H1 (cell line): ENCODE measurements around the gene L3MBTL4. TPM values are rescaled to one million over a fixed set of nuclear protein-coding genes. Genes with fewer than 3 reads are reported as not detected.

Experiments
- CTCF ChIA-PET: fragments of 300-600 bp; sonication (Branson Sonifier 250); formaldehyde crosslinking; loops from one replicate; lab custom pipeline; 2021; ENCODE audit not compliant: partially characterized antibody; lab: Charles Lee
- POLR2A ChIA-PET: fragments of 300-600 bp; sonication (Branson Sonifier 250); formaldehyde crosslinking; loops from one replicate; lab custom pipeline; 2021; ENCODE audit warnings: inconsistent platforms; ENCODE audit not compliant: partially characterized antibody; lab: Charles Lee
- DNase-seq, 2 experiments: peaks; one replicate each; pipeline versions ENCODE4 v3.0.0 to v3.0.0-alpha.2; 2010 to 2022; ENCODE audit warnings: low spot score in 2 of 2, low read depth in 1 of 2, mixed read lengths in 1 of 2
- FAIRE-seq: peaks from 2 replicates; lab custom pipeline; 2011; peaks lifted over from hg19 to GRCh38; lab: Jason Lieb, UNC
- H2AFZ ChIP-seq: 2 replicates; pipeline ENCODE4 v1.8.1; 2012; ENCODE audit warnings: low read length, inconsistent platforms
- H2AK5ac ChIP-seq: 2 replicates; pipeline ENCODE4 v1.6.1; 2013; ENCODE audit warnings: low read depth, low read length
- H2BK120ac ChIP-seq: replicated peaks from 2 replicates; pipeline ENCODE3; 2013; ENCODE audit warnings: low read depth, low read length, inconsistent platforms
- H2BK12ac ChIP-seq: 2 replicates; pipeline ENCODE4 v1.6.1; 2013; ENCODE audit warnings: low read depth, low read length
- H2BK15ac ChIP-seq: 2 replicates; pipeline ENCODE4 v1.6.1; 2013; ENCODE audit warnings: low read length
- H2BK20ac ChIP-seq: 2 replicates; pipeline ENCODE4 v1.6.1; 2013; ENCODE audit warnings: low read length
- H2BK5ac ChIP-seq: 2 replicates; pipeline ENCODE4 v1.6.1; 2013; ENCODE audit warnings: low read depth, low read length
- H3K14ac ChIP-seq: 2 replicates; pipeline ENCODE4 v1.6.1; 2013; ENCODE audit warnings: inconsistent platforms; ENCODE audit not compliant: insufficient read length
- H3K18ac ChIP-seq: 2 replicates; pipeline ENCODE4 v1.6.1; 2013; ENCODE audit warnings: low read length; ENCODE audit errors: extremely low read depth
- H3K23ac ChIP-seq: 2 replicates; pipeline ENCODE4 v1.6.1; 2013; ENCODE audit warnings: inconsistent platforms; ENCODE audit not compliant: insufficient read length
- H3K23me2 ChIP-seq: 2 replicates; pipeline ENCODE4 v1.6.1; 2013; ENCODE audit warnings: low read depth, low read length
- H3K27ac ChIP-seq: 2 replicates; pipeline ENCODE4 v1.6.1; 2011; ENCODE audit warnings: low read depth, low read length, inconsistent platforms
- H3K27me3 ChIP-seq, 4 experiments: replicated peaks in 1 of 4; 1 replicate in 1 of 4; 2 replicates in 3 of 4; pipeline versions ENCODE4 v1.6.1 to v1.8.1; 2011 to 2013; ENCODE audit warnings: low read length in 3 of 4, mild to moderate bottlenecking in 3 of 4, inconsistent platforms in 2 of 4, mixed read lengths in 2 of 4, moderate library complexity in 1 of 4; ENCODE audit not compliant: control insufficient read depth in 3 of 4, insufficient read depth in 3 of 4; ENCODE audit errors: extremely low read depth in 1 of 4
- H3K36me3 ChIP-seq, 4 experiments: 2 replicates each; pipeline versions ENCODE4 v1.6.1 to v1.8.1; 2011 to 2013; ENCODE audit warnings: mild to moderate bottlenecking in 4 of 4, low read length in 3 of 4, moderate library complexity in 2 of 4, control low read depth in 1 of 4, inconsistent platforms in 1 of 4; ENCODE audit not compliant: insufficient read depth in 4 of 4, control insufficient read depth in 2 of 4
- H3K4ac ChIP-seq: replicated peaks from 2 replicates; pipeline ENCODE3; 2013; ENCODE audit warnings: low read length, low read depth, mixed read lengths, inconsistent platforms; ENCODE audit not compliant: insufficient read length
- H3K4me1 ChIP-seq, 4 experiments: replicated peaks in 1 of 4; 1 replicate in 1 of 4; 2 replicates in 3 of 4; pipeline versions ENCODE4 v1.6.1 to v1.8.1; 2011 to 2013; ENCODE audit warnings: low read length in 3 of 4, inconsistent platforms in 2 of 4, mixed read lengths in 1 of 4; ENCODE audit not compliant: insufficient read depth in 4 of 4, control insufficient read depth in 3 of 4
- H3K4me2 ChIP-seq, 2 experiments: 2 replicates each; pipeline versions ENCODE4 v1.6.1 to v1.8.1; 2011 to 2013; ENCODE audit warnings: low read depth in 2 of 2, low read length in 2 of 2, control low read depth in 1 of 2, inconsistent platforms in 1 of 2, mild to moderate bottlenecking in 1 of 2; ENCODE audit not compliant: insufficient read depth in 1 of 2
- H3K4me3 ChIP-seq, 4 experiments: fragments of 200-600, 300-600 bp in 1 of 4; sonication (generic), shearing (Covaris generic), sonication (Bioruptor Twin) in 1 of 4; 2 replicates each; pipeline versions ENCODE4 v1.5.1 to v1.8.1; 2011 to 2016; ENCODE audit warnings: low read length in 4 of 4, low read depth in 3 of 4, control low read depth in 2 of 4, inconsistent platforms in 2 of 4, mild to moderate bottlenecking in 2 of 4, mixed read lengths in 1 of 4, moderate library complexity in 1 of 4; ENCODE audit not compliant: insufficient read depth in 2 of 4; ENCODE audit errors: extremely low read depth in 1 of 4
- H3K56ac ChIP-seq: replicated peaks from 2 replicates; pipeline ENCODE3; 2013; ENCODE audit warnings: low read depth, mild to moderate bottlenecking, mixed read lengths, low read length, inconsistent platforms; ENCODE audit not compliant: insufficient read length
- H3K79me1 ChIP-seq: 2 replicates; pipeline ENCODE4 v1.6.1; 2013; ENCODE audit warnings: low read depth, low read length, control low read depth
- H3K79me2 ChIP-seq, 2 experiments: 2 replicates each; pipeline versions ENCODE4 v1.6.1 to v1.8.1; 2012 to 2013; ENCODE audit warnings: low read length in 2 of 2, mild to moderate bottlenecking in 2 of 2, inconsistent platforms in 1 of 2; ENCODE audit not compliant: insufficient read depth in 2 of 2, control insufficient read depth in 1 of 2
- H3K9ac ChIP-seq, 4 experiments: replicated peaks in 1 of 4; 1 replicate in 1 of 4; 2 replicates in 3 of 4; pipeline versions ENCODE4 v1.6.1 to v1.8.1; 2011 to 2013; ENCODE audit warnings: low read depth in 3 of 4, low read length in 3 of 4, control low read depth in 2 of 4, mild to moderate bottlenecking in 2 of 4, moderate library complexity in 2 of 4, inconsistent platforms in 1 of 4; ENCODE audit errors: extremely low read depth in 1 of 4
- H3K9me3 ChIP-seq, 2 experiments: 2 replicates each; pipeline versions ENCODE4 v1.6.1 to v1.8.1; 2012 to 2013; ENCODE audit warnings: mild to moderate bottlenecking in 2 of 2, moderate library complexity in 2 of 2, control low read depth in 1 of 2, inconsistent platforms in 1 of 2, low read depth in 1 of 2, low read length in 1 of 2, mixed read lengths in 1 of 2; ENCODE audit not compliant: insufficient read depth in 2 of 2
- H4K20me1 ChIP-seq, 2 experiments: replicated peaks in 1 of 2; 2 replicates each; pipeline versions ENCODE3 to v1.8.1; 2011 to 2013; ENCODE audit warnings: inconsistent platforms in 2 of 2, low read length in 2 of 2, mild to moderate bottlenecking in 1 of 2; ENCODE audit not compliant: insufficient read depth in 2 of 2, control insufficient read depth in 1 of 2
- H4K5ac ChIP-seq: 2 replicates; pipeline ENCODE4 v1.6.1; 2013; ENCODE audit warnings: low read length, low read depth, mixed read lengths, inconsistent platforms; ENCODE audit not compliant: insufficient read length
- H4K8ac ChIP-seq: 2 replicates; pipeline ENCODE4 v1.8.0; 2013; ENCODE audit warnings: mild to moderate bottlenecking, moderate library complexity, low read length, inconsistent platforms; ENCODE audit not compliant: insufficient read depth; ENCODE audit errors: extremely low read depth
- H4K91ac ChIP-seq: replicated peaks from 2 replicates; pipeline ENCODE3; 2013; ENCODE audit warnings: low read length, mixed read lengths, inconsistent platforms; ENCODE audit not compliant: insufficient read length
- CBX5 ChIP-seq: fragments of 300-800, 300-1000 bp; sonication (generic); IDR thresholded peaks from 2 replicates; pipeline ENCODE4 v1.7.1; 2016; ENCODE audit warnings: antibody characterized with exemption, low read length, low read depth
- NRF1 ChIP-seq: IDR thresholded peaks from 2 replicates; pipeline ENCODE4 v1.6.1; 2011; ENCODE audit warnings: mild to moderate bottlenecking, low read depth, low read length, improper control_type of control experiment
- POU5F1 ChIP-seq: IDR thresholded peaks from 2 replicates; pipeline ENCODE4 v1.6.1; 2011; ENCODE audit warnings: low read depth, mild to moderate bottlenecking, low read length, moderate library complexity
- RAD21 ChIP-seq, 2 experiments: IDR thresholded peaks in 1 of 2; conservative IDR thresholded peaks in 1 of 2; 2 replicates each; pipeline ENCODE4 v1.6.1; 2011; ENCODE audit warnings: low read depth in 2 of 2, low read length in 2 of 2, improper control_type of control experiment in 1 of 2, inconsistent platforms in 1 of 2, mild to moderate bottlenecking in 1 of 2, moderate library complexity in 1 of 2
- WGBS, 2 experiments: shearing (Covaris generic) in 1 of 2; methylation state at CpG; one replicate each; pipeline versions ENCODE4 v1.1.6 to v1.1.7; 2013 to 2015; ENCODE audit warnings: low lambda C conversion rate in 2 of 2, mixed read lengths in 2 of 2, inconsistent platforms in 1 of 2, low coverage in 1 of 2, missing lambda C conversion rate in 1 of 2; ENCODE audit not compliant: insufficient replicate concordance in 2 of 2, insufficient coverage in 1 of 2, insufficient read length in 1 of 2; ENCODE audit errors: extremely low coverage in 1 of 2, missing lambda C conversion rate in 1 of 2; 5-methylcytosine and 5-hydroxymethylcytosine counted together
- polyA plus RNA-seq, 7 experiments: library from polyadenylated mRNA; depleted of rRNA in 3 of 7; stranded (reverse) in 5 of 7; unstranded in 2 of 7; fragments of >200 nt in 5 of 7; fragments of 200-250 nt in 2 of 7; gene quantifications; 1 replicate in 5 of 7; 2 replicates in 1 of 7; 4 replicates in 1 of 7; pipeline versions ENCODE4 v1.2.1 to v1.2.3, GENCODE V29; 2011 to 2013; ENCODE audit warnings: missing spikeins in 2 of 7, mixed read lengths in 2 of 7
- total RNA-seq: library from RNA; stranded (reverse); fragmentation: NEBNext Ultra II Directional; extraction: Animal tissue kit (Norgen Biotek cat#: 25700); gene quantifications from 2 replicates; pipeline ENCODE4 v1.2.1, GENCODE V29; 2021

Gene L3MBTL4
- total and polyA plus RNA-seq, 2 of the 8 experiments (the other 6 are each of a cell fraction or from before 2014, with no cell fraction given): 1.0 to 2.1 TPM

DNA sequence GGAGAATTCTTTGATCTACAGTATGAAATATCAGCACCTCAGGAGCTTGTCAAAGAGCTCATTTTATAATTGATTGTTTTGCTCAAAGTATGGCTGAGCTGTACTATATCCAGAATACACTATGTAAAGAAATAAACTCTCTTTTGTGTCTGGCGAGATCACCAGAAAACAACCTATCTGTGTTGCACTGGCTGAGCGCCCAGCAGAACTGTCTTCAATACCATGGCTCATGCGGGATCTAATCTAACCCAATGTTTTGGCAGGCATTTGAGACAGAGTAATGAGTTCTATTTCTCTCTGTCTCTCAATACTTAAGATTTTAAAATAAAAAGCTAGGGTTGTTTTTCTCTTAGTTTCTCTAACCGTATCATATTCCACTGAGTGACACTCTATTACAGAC lies 192.4 kb downstream of the L3MBTL4 start:
- H3K4ac ChIP-seq: no peak overlapping the region
- H3K56ac ChIP-seq: no peak overlapping the region
- FAIRE-seq (no peak), DNase-seq (no peak)
- H3K23me2 ChIP-seq: no peaks in the 10 kb centered on the region
- 98% methylated on average over 4 of the region's 4 CpGs; no CpG with 5 or more reads in 1 of the 2 experiments for WGBS, 2 experiments
- H2BK20ac ChIP-seq: no peak overlapping the region
- CTCF ChIA-PET: interaction anchor here (0.7 to 2.7 kb wide), 6 partner anchors 10 to 343 kb away, joined by 3 to 8 read pairs (median 4); no protein-coding TSS in a partner anchor
- no peak overlapping the region for H2BK15ac ChIP-seq
- no peaks in the 10 kb centered on the region for H3K4me1 ChIP-seq
- no peak overlapping the region for H2AFZ ChIP-seq
- no peak overlapping the region for H3K9ac ChIP-seq
- no peak overlapping the region for H2BK12ac ChIP-seq
- H3K79me1 ChIP-seq: no peaks in the 10 kb centered on the region
- no peak overlapping the region for H2AK5ac ChIP-seq
- no peak overlapping the region for H4K8ac ChIP-seq
- H3K23ac ChIP-seq: no peak overlapping the region
- H4K91ac ChIP-seq: no peak overlapping the region
- H3K27me3 ChIP-seq: no peaks in the 10 kb centered on the region
- no peaks in the 10 kb centered on the region for H3K79me2 ChIP-seq
- H4K20me1 ChIP-seq: no peaks in the 10 kb centered on the region
- H2BK120ac ChIP-seq: no peak overlapping the region
- H4K5ac ChIP-seq: no peak overlapping the region
- H3K36me3 ChIP-seq: no peaks in the 10 kb centered on the region
- no peak overlapping the region for H2BK5ac ChIP-seq
- no peak overlapping the region for H3K27ac ChIP-seq
- H3K4me2 ChIP-seq: no peak overlapping the region
- H3K18ac ChIP-seq: no peak overlapping the region
- no peak overlapping the region for H3K14ac ChIP-seq
- H3K9me3 ChIP-seq: no peaks in the 10 kb centered on the region
- POLR2A ChIA-PET: no interaction called here
- H3K4me3 ChIP-seq: no peak overlapping the region
- no peak for TF ChIP-seq NRF1
- TF ChIP-seq CBX5: no peak
- no peak for TF ChIP-seq RAD21 (IDR thresholded peaks at IDR 0.05 in 1 of 2, conservative IDR thresholded peaks at IDR 0.05 in 1 of 2; ENCODE audit: low read depth in 2 of 2, low read length in 2 of 2)
- TF ChIP-seq POU5F1: no peak
